ENCODE measurements around the gene TRAF4.

TRAF4 gene, protein sequence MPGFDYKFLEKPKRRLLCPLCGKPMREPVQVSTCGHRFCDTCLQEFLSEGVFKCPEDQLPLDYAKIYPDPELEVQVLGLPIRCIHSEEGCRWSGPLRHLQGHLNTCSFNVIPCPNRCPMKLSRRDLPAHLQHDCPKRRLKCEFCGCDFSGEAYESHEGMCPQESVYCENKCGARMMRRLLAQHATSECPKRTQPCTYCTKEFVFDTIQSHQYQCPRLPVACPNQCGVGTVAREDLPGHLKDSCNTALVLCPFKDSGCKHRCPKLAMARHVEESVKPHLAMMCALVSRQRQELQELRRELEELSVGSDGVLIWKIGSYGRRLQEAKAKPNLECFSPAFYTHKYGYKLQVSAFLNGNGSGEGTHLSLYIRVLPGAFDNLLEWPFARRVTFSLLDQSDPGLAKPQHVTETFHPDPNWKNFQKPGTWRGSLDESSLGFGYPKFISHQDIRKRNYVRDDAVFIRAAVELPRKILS

DNA sequence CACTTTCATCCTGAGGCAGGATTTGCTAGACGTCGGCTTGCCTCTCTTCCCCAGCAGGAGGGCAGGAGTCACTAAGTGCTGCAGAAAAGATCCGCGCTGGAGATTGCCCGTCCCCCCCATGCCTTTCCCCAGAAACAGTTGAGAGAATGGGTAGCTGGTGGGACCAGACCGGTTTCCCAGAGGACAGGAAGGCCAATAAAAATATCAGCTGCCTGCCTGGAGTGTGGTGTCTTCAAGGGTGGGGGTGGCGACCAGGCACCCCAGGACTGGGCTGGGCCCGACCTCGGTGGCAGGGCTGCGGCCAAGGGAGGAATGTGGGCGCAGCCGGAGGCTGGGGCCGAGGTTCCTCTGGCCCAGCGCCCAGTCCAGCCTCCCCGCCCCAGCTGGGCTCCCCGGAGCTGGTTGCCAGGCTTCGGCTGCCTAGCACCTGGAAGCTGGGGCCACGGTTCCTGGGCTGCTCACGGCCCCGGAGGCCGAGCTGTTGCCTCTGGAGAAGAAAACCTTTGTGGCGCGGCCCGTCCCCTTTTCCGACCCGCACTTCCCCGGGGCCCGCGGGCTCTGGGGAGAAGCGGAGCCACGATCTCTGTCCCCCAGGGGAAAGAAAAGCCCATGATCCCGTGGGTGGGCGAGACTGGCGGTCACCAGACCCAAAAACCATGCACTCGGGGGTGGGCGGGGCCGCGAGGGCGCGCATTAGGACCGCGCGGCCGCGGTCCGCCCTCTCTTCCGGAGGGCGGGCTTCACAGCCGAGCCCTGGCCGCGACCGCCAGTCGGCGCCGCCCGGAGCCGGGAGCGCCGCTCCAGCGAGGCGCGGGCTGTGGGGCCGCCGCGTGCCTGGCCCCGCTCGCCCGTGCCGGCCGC lies at the start of gene TRAF4:
Gene TRAF4, plus strand, starts transcription at position 769 of the 861 bp plus-strand sequence. CDS start 102 bp downstream, outside the sequence.
- peak within 1 kb of the TSS; percentile 99 for H3K27ac Mint-ChIP-seq
- H3K4me3 Mint-ChIP-seq: peak within 1 kb of the TSS; percentile 94
- peak; percentile 71 for ATAC-seq (ENCODE audit: low read depth)
- DNase-seq (ENCODE audit: low spot score in 2 of 2): peak; percentile 79
- no peaks in the 10 kb centered on the region for H3K9me3 Mint-ChIP-seq
- peaks cover 51% of the 10 kb centered on the region for H3K4me1 Mint-ChIP-seq
- H3K27me3 Mint-ChIP-seq: no peaks in the 10 kb centered on the region
- peaks cover 9% of the 10 kb centered on the region for H3K36me3 Mint-ChIP-seq

DNA sequence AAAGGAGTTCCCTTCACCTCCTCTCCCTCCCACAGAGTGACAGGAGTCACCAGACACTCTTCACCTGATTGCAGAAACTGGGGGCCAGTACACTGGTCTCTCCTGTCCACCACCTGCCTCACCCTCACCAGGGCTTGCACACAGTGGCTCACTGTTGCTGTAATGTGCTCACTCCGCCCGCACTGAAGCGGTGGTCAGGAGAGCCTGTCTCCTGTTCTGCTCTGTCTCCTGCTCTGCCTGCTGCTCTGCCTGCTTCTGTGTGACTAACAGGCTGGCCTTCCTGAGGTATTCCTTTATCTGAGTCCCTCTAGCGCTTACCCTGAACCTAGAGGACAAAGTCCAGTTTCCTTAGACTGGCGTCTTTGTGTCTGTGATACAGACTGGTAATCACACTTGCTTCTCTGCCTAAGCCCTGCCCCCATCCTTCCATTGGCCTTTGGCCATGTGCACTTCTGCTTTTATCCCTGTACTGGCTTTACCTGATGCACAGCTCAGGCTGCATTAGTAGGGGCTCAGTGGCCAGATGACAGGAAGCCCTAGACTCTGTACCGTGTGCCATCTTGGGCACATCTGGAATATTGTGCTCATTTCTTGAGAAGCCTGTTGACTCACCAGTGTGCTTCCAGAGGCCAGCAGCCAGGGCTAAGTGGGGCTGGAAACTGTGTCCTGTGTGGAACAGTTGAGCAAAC lies 45.4 kb upstream of the TRAF4 start:
- Mint-ChIP-seq H3K27me3 (no peaks in the 10 kb centered on the region), H3K9me3 (no peaks in the 10 kb centered on the region), H3K4me1 (no peaks in the 10 kb centered on the region), H3K4me3 (no peak overlapping the region), H3K36me3 (peaks cover 47% of the 10 kb centered on the region), H3K27ac (no peak overlapping the region)
- ATAC-seq (ENCODE audit: low read depth) (no peak), DNase-seq (ENCODE audit: low spot score in 2 of 2) (no peak)

DNA sequence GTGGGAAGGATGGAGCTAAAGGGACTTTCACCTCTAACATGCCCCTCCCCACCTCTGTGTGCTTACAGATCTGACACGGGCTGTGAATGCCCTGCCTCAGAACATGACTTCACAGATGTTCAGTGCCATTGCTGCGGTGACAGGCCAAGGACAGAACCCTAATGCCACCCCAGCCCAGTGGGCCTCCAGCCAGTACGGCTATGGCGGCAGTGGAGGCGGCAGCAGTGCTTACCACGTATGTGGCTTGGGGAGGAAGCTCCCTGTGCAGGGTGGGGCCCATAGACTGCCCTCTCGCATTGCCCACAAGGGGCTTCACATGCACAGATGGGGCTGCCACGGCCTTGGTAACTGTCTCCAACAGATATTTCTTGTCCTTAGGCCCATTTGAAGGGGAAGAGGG lies 43.5 kb upstream of the TRAF4 start:
- H3K9me3 Mint-ChIP-seq: no peaks in the 10 kb centered on the region
- no peaks in the 10 kb centered on the region for H3K27me3 Mint-ChIP-seq
- no peak overlapping the region for H3K4me3 Mint-ChIP-seq
- no peak for ATAC-seq (ENCODE audit: low read depth)
- H3K36me3 Mint-ChIP-seq: peaks cover 40% of the 10 kb centered on the region
- no peaks in the 10 kb centered on the region for H3K4me1 Mint-ChIP-seq
- no peak for DNase-seq (ENCODE audit: low spot score in 2 of 2)
- H3K27ac Mint-ChIP-seq: no peak overlapping the region

DNA sequence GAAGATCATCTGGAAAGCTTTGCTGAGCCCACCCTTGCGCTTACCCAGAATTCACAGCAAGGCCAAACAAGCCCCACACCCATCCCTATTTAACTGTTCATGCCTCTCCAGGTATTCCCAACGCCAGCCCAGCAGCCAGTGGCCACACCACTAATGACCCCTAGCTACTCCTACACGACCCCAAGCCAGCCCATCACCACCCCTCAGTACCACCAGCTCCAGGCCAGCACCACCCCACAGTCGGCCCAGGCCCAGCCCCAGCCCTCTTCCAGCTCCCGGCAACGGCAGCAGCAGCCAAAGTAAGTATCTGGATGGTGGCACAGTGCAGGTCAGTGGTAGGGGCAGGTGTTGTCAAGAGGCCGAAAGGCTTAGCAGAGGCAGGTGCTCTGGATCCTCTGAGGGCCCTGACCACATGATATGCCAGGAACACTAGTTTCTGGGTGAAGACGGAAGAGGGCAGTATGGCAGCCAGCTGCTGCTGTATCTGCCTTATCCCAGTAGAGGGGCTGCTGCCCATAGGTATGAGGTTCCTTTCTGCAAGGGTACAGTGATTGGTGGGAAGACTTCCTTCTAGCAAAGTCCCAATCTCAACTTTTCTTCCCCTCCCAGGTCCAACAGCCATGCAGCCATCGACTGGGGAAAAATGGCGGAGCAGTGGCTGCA lies 42.9 kb upstream of the TRAF4 start:
- H3K4me3 Mint-ChIP-seq: no peak overlapping the region
- no peak overlapping the region for H3K27ac Mint-ChIP-seq
- peaks cover 40% of the 10 kb centered on the region for H3K36me3 Mint-ChIP-seq
- ATAC-seq (ENCODE audit: low read depth) (no peak), DNase-seq (ENCODE audit: low spot score in 2 of 2) (no peak)
- H3K9me3 Mint-ChIP-seq: no peaks in the 10 kb centered on the region
- H3K4me1 Mint-ChIP-seq: no peaks in the 10 kb centered on the region
- H3K27me3 Mint-ChIP-seq: no peaks in the 10 kb centered on the region

DNA sequence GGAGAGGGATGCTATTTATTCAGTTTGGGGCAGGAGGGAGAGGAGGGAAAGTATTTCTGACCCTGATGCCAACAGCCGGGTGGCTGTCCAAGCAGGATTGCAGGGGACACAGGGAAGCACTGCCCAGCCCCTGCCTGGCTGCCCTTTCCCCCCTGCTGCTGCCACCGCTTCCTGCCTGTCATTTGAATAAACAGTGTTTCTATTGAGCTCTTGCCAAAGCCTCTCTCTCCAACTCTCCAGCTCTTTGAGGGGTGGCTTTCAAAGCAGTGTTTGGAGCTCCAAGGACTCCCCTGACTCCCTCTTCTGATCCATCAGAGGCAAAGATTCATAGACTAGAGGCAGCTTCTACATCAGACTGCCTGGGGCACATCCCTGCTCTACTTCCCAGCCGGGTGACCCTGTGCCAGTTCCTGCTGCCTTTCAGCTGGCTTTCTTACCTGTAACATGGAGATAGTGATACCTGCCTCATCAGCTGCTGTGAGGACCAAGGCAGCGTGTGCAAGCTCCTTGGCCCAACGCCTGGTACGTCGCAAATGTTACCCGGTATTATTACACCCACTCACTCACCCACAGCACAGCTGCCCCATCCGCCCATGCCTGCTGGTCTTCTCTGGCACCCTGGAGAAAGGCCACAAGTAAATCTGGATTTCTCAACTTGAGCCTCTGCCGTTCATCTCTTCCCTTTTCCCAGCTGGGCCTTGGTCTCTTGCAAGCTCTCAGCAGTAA lies 41.6 kb upstream of the TRAF4 start:
- Mint-ChIP-seq H3K4me1 (no peaks in the 10 kb centered on the region), H3K36me3 (peaks cover 40% of the 10 kb centered on the region), H3K9me3 (no peaks in the 10 kb centered on the region), H3K27me3 (no peaks in the 10 kb centered on the region), H3K27ac (no peak overlapping the region), H3K4me3 (no peak overlapping the region)
- no peak for DNase-seq (ENCODE audit: low spot score in 2 of 2)
- ATAC-seq (ENCODE audit: low read depth): no peak

DNA sequence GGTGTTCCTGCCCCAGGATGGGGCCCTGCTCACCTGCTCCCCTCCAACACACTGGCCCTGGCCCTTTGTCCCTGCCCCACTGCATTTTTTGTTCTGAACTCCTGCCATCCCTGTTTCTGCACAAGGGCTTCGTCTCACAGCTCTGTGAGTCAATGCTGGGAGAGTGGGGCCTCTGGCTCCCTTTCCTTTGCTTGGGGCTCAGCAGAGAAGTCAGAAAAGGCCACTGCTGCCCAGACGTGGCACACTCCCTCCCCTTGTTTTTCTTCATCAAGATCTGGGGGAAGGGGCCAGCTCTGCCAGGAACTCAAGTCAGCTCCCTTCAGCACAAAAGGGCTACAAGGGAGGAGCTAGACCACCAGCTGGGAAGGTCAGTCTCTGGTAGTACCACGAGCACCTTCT lies 41.1 kb upstream of the TRAF4 start:
- Mint-ChIP-seq H3K27ac (no peak overlapping the region), H3K4me1 (no peaks in the 10 kb centered on the region), H3K36me3 (peaks cover 37% of the 10 kb centered on the region), H3K4me3 (no peak overlapping the region), H3K9me3 (no peaks in the 10 kb centered on the region), H3K27me3 (no peaks in the 10 kb centered on the region)
- DNase-seq (ENCODE audit: low spot score in 2 of 2): no peak
- ATAC-seq (ENCODE audit: low read depth): no peak

DNA sequence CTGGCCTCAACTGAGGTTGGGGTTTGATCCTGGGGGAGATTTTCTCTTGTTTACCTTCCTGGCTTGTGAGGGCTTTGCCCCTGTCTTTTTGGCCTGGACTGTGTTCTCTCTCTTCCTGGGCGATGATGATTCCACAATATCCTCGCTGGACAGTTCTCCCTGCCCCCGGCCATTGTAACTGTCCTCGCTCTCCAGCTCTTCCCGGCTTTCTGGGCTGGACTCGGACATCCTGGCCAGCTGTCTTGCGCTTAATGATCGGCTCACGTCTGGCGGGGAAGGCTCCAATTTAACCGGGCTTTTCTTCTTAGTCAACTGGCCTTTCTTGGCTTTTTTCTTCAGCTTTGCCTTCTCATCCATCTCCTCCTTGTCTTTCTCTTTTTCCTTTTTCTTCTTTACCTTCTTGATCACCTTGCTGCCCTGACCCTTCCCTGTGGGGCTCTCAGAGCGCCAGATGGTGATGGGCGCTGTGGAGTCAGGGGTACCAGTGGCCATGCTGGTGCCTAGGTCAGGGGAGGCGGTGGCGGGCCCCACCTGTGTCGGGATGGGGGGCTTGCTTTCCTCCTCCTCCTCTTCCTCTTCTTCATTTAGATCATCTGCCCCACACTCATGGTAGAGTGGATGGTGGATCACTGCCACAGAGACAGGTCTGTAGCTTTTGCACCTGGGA lies 40.1 kb upstream of the TRAF4 start:
- H3K36me3 Mint-ChIP-seq: peaks cover 31% of the 10 kb centered on the region
- peak overlapping the region; percentile 49 for H3K27ac Mint-ChIP-seq
- no peak overlapping the region for H3K4me3 Mint-ChIP-seq

DNA sequence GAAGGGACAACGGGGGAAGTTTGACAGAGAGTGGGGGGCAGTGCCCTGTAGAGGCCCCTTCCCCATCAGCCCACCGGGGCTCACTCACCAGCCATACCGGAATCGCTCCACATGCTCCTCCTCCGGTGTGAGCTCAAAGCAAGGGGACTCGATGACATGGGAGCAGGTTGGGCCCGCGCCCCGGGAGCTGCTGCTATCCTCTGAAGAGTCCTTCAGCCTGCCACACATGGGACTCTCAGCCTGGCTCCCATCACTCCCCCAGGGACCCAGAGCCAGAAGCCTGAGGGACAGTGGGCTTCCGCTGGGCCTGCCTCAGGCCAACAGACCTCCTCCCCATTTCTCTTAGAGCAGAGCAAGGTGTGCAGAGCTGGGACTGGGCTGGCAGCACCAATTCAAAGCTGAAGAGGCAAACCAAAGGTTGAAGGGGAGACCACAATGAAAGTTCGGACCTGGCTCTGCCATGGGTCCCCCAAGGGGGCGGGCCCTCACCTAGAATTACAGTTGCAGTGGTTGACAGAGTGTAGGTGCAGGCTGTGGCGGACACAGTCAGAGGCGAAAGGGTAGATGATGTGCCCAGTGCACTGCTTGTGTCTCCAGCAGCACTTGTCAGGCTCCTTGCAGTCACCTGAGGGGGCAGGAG lies 39.5 kb upstream of the TRAF4 start:
- Mint-ChIP-seq H3K4me3 (no peak overlapping the region), H3K36me3 (peaks cover 29% of the 10 kb centered on the region), H3K27me3 (no peaks in the 10 kb centered on the region), H3K27ac (peak overlapping the region; percentile 49), H3K9me3 (no peaks in the 10 kb centered on the region), H3K4me1 (no peaks in the 10 kb centered on the region)
- ATAC-seq (ENCODE audit: low read depth): no peak
- DNase-seq (ENCODE audit: low spot score in 2 of 2): no peak

More for the DNA sequence above, 40.1 kb upstream of the TRAF4 start:
- Mint-ChIP-seq H3K4me1 (no peaks in the 10 kb centered on the region), H3K27me3 (no peaks in the 10 kb centered on the region), H3K9me3 (no peaks in the 10 kb centered on the region)
- ATAC-seq (ENCODE audit: low read depth) (no peak), DNase-seq (ENCODE audit: low spot score in 2 of 2) (no peak)

DNA sequence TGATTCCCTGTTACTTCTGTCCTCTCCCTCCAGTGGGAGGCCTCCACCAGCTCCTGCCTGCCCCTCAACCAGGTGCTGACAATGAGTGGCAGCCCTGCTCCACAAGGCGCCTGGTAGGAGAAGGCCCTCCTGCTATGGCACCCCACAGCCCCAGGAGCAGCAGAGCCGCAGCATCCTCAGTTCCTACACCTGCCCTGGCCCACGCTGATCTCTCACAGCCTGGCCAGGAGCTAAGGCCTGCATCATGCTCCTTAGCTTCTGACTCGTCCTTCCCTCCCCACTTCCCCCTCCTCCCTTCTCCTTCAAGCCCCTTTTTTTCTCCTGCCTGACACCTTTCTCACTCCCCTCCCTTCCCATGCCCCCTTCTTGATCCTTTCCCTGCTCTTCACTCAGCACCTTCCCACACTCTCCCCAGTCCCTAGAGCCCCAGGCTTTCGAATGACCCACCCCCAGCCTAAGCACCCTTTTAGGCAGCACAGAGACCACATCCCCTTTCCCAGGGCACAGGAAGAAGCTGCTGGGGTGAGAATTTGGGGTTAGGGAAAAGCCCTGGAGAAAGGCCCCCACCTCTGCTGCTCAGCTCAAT lies 38.6 kb upstream of the TRAF4 start:
- ATAC-seq (ENCODE audit: low read depth): no peak
- peaks cover 21% of the 10 kb centered on the region for H3K36me3 Mint-ChIP-seq
- no peaks in the 10 kb centered on the region for H3K9me3 Mint-ChIP-seq
- no peaks in the 10 kb centered on the region for H3K27me3 Mint-ChIP-seq
- no peaks in the 10 kb centered on the region for H3K4me1 Mint-ChIP-seq
- no peak for DNase-seq (ENCODE audit: low spot score in 2 of 2)
- no peak overlapping the region for H3K27ac Mint-ChIP-seq
- H3K4me3 Mint-ChIP-seq: no peak overlapping the region

DNA sequence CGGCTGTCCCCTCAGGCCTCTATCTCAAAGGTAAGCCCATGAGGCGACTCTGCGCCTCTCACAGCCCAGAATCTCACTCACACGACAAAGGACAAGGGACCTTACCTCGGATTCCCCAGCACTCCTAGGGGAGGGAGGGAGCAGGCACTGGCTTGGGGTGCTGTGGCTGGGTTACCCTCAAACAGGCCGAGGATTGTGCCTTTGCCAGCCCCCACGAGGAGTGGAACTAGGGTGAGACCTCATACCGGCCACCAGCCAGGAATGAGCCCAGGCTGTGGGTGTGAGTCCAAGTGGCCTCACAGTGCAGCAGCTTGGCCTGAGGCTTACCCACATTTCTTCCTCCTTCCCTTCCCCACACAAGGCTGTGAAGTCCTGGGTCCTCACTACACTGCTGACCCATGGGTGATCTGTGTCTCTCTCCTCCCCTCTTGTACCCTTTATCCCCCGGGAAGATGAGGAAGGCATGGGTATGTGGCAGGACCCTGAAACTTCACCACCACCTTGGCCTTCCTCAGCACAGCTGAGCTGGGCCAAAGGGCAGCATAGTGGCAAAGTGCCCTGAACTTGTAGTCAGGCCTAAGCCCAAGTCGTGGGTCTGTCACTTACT lies 38.0 kb upstream of the TRAF4 start:
- ATAC-seq (ENCODE audit: low read depth) (no peak), DNase-seq (ENCODE audit: low spot score in 2 of 2) (no peak)
- Mint-ChIP-seq H3K36me3 (peaks cover 19% of the 10 kb centered on the region), H3K4me1 (peaks cover 4% of the 10 kb centered on the region), H3K4me3 (no peak overlapping the region), H3K9me3 (no peaks in the 10 kb centered on the region), H3K27me3 (no peaks in the 10 kb centered on the region), H3K27ac (peak overlapping the region; percentile 62)

DNA sequence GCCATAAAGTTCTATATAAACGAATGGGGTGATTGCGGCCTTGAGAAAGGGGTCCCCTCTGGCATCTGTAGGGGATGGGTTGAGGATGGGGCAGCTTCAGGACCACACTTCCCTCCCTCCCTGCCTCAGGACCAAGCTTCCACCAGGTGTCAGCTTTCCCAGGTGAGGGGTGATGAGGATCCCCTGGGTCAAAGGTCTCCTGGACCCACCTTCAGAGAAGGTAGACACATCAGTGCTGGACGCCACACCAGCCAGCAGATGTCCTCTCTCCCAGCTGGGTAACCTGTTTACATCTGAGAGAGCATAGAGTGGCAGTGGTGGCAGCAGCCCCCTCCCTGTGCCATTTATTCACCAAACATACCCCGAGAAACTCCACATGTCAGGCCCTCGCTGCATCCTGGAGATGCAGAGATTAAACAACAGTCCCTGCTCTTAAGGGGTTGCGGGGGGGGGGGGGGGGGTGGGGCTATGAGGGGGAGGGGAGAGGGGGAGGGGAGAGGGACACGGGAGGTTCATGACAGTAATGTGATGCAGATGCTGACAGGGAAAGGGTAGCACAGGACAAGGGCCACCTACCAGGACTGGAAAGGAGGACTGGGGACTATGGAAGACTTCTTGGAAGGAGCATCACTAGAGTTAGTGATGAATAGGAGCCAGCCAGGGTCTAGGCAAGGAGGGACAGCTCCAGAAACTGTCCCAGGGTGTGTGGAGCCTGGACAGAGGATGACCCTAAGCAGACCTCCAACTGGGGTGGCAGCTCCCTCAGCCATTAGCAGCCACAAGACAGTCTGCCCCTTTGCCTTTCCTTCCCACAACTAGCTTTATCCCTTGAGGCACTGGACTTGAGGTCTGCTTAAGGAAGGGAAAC lies 37.1 kb upstream of the TRAF4 start:
- peaks cover 14% of the 10 kb centered on the region for H3K36me3 Mint-ChIP-seq
- H3K27ac Mint-ChIP-seq: peak overlapping the region; percentile 62
- peaks cover 6% of the 10 kb centered on the region for H3K4me1 Mint-ChIP-seq
- DNase-seq (ENCODE audit: low spot score in 2 of 2) (no peak), ATAC-seq (ENCODE audit: low read depth) (no peak)
- no peak overlapping the region for H3K4me3 Mint-ChIP-seq
- no peaks in the 10 kb centered on the region for H3K27me3 Mint-ChIP-seq
- no peaks in the 10 kb centered on the region for H3K9me3 Mint-ChIP-seq
